ENCODE measurements around the gene CHCHD6.

DNA sequence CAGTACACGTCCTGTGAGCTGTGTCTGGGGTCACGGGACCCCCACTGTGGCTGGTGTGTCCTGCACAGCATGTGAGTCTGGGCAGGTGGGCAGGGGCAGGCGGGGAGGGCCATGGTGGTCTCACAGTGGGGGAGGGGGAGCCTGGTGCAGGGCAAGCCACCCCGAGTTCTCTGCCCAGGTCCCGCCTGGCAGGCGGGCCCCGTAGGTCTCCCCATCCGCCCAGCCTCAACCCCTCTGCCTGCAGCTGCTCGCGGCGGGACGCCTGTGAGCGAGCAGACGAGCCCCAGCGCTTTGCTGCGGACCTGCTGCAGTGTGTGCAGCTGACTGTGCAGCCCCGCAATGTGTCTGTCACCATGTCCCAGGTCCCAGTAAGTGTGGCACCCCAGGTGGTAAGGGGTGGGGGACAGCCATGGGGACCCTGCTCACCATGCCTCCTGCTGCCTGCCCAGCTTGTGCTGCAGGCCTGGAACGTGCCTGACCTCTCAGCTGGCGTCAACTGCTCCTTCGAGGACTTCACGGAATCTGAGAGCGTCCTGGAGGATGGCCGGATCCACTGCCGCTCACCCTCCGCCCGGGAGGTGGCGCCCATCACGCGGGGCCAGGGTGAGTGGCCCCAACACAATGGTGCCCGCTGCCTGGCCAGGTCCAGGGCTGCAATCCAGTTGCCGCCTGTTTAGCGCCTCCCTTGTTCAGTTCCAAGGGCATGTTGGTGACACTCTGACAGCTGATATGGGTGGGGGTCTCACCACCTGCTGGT is 300.8 kb downstream of the CHCHD6 start:
- no peak for TF ChIP-seq POLR2AphosphoS5 (IDR thresholded peaks at IDR 0.05; ENCODE audit: low read depth, low read length)
- no peak for TF ChIP-seq POLR2A (IDR thresholded peaks at IDR 0.05; ENCODE audit: low read depth, low read length)
- TF ChIP-seq TAF1 (IDR thresholded peaks at IDR 0.05; ENCODE audit: borderline replicate concordance, low read depth, low read length), result no peak

Measured in GM12892 (cell line).